ENCODE results near the gene SLC25A15.
"Not testable (repeated sequence)": the region's sequence is repeated elsewhere in the genome, so short reads cannot be mapped to it uniquely, and the experiment has no call there.

SLC25A15 gene

GRCh38 chr13:40814803-40815202 is 25.4 kb downstream of the SLC25A15 start:
- DNase-seq: no peak

- DNase-seq: no peak
These were observed 29.5 kb downstream of the SLC25A15 start for GRCh38 chr13:40818926-40819325.

GRCh38 chr13:40819797-40820315 is 30.4 kb downstream of the SLC25A15 start:
- no peak for DNase-seq

- DNase-seq: not testable (repeated sequence)
These were observed 50.3 kb downstream of the SLC25A15 start for GRCh38 chr13:40839725-40840124.

- not testable (repeated sequence) for DNase-seq
These were observed 51.5 kb downstream of the SLC25A15 start for GRCh38 chr13:40840955-40841354.

All from NCI-H2171 treated with DMSO at 0.1 percent for 48 hours (cell line).